ENCODE results near the gene TK1.

TK1 gene

DNA sequence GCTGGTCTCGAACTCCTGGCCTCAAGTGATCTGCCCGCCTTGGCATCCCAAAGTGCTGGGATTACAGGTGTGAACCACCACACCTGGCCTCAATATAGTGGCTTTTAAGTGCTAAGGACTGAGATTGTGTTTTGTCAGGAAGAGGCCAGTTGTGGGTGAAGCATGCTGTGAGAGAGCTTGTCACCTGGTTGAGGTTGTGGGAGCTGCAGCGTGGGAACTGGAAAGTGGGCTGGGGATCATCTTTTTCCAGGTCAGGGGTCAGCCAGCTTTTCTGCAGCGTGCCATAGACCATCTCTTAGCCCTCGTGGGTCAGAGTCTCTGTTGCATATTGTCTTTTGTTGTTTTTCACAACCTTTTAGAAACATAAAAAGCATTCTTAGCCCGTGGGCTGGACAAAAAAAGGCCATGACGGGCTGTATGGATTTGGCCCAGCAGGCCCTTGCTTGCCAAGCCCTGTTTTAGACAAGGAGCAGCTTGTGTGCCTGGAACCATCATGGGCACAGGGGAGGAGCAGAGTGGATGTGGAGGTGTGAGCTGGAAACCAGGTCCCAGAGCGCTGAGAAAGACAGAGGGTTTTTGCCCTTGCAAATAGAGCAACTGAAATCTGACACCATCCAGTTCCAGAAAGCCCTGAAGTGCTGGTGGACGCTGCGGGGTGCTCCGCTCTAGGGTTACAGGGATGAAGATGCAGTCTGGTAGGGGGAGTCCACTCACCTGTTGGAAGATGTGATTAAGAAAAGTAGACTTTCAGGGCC is 32.7 kb upstream of the TK1 start:
- DNase-seq, result no peak

DNA sequence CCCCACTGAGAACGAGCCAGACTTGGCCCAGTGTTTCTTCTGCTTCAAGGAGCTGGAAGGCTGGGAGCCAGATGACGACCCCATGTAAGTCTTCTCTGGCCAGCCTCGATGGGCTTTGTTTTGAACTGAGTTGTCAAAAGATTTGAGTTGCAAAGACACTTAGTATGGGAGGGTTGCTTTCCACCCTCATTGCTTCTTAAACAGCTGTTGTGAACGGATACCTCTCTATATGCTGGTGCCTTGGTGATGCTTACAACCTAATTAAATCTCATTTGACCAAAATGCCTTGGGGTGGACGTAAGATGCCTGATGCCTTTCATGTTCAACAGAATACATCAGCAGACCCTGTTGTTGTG is 27.8 kb upstream of the TK1 start:
- no peak for DNase-seq

DNA sequence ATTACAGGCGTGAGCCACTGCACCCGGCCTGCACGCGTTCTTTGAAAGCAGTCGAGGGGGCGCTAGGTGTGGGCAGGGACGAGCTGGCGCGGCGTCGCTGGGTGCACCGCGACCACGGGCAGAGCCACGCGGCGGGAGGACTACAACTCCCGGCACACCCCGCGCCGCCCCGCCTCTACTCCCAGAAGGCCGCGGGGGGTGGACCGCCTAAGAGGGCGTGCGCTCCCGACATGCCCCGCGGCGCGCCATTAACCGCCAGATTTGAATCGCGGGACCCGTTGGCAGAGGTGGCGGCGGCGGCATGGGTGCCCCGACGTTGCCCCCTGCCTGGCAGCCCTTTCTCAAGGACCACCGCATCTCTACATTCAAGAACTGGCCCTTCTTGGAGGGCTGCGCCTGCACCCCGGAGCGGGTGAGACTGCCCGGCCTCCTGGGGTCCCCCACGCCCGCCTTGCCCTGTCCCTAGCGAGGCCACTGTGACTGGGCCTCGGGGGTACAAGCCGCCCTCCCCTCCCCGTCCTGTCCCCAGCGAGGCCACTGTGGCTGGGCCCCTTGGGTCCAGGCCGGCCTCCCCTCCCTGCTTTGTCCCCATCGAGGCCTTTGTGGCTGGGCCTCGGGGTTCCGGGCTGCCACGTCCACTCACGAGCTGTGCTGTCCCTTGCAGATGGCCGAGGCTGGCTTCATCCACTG is 27.3 kb upstream of the TK1 start, which contains the start of gene BIRC5:
TSS of gene BIRC5 (plus strand) at position 238 of the 690 bp plus-strand sequence. CDS start at position 302, 64 bp downstream.
- DNase-seq, result peak; percentile 66

DNA sequence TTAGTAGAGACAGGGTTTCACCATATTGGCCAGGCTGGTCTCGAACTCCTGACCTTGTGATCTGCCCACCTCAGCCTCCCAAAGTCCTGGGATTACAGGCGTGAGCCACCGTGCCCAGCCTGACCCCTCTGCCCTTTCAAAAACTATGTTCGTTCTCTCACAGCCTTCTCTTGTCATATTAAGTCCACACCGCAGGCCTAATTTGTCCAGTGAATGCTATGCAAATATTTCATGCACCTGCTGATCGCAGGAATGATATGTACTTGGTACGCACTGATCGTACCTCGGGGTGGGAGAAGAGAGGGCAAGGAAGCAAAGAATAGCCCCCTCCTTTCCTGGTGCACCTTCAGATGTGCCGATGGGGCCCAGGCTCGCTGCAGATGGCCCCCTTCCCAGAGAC is 24.2 kb upstream of the TK1 start:
- DNase-seq, result no peak

DNA sequence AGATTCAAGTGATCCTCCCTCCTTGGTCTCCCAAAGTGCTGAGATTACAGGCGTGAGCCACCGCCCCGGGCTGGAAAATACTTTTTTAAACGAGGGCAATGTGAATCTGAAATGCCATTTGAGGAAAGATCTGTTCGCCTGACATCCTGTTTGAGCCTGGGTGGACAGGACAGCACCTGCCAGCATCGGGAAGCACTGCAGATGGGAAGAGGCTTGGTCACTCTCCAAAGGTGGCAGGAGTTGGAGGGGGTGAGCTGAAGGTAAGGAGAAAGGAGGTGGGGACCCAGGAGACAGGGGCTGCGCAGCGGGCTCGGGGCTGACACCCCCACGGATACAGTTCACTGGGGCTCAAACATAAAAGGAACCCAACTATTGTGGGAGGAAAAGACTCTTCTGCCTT is 23.3 kb upstream of the TK1 start:
- DNase-seq, result no peak

DNA sequence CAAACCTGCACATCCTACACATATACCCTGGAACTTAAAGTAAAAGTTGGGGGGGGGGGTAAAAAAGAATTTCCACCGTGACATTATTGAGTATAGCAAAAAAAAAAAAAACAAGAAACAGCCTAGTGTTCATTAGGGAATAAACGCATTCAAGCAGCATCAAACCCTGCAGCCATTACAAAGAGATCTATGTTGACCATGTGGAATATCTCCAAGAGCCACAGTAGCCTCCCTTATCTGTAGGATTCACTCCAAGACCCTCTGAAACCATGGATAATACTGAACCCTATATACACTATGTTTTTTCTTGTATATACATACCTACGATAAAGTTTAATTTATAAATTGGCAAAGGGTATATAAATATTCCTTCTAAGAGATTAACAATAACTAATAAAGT is 21.6 kb upstream of the TK1 start:
- no peak for DNase-seq

DNA sequence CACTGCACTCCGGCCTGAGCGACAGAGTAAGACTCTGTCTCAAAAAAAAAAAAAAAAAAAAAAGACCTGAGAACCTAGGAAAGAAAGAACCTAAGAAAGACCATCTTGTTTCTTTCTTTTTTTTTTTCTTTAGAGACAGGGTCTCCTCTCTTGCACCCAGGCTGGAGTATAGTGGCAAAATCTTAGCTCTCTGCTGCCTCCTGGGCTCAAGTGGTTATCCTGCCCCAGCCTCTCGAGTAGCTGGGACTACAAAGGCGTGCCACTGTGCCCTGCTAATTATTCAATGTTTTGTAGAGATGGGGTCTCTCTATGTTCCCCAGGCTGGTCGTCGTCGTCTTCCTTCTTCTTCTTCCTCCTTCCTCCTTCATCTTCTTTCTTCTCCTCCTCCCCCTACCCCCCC is 19.4 kb upstream of the TK1 start:
- no peak for DNase-seq

DNA sequence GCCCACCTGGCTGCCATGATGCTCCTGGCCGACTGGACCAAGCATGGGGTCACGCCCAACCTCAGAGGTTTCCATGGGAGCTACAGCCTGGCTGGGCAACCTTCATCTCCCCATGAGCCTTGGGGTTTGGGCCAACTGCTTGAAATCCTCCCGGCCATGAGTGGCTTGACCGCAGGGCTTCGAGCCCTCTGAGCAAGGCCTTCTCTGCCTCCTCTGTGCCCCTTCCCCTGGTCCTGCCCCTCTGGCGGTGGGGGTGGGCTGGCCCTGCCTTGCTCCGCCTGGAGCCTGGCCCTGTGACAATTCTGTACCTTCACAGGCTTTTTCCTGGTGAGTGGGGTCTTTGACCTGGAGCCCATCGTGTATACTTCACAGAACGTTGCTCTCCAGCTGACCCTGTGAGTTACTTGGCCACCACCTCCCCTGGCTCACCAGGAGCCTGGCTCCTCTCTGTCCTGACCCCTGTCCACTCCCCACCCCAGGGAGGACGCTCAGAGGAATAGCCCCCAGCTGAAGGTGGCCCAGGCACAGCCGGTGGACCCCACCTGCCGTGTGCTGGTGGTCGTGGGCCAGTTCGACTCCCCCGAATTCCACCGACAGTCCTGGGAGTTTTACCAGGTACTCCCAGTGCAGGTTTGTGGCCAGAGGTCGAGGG is 18.4 kb upstream of the TK1 start:
- DNase-seq, result no peak

DNA sequence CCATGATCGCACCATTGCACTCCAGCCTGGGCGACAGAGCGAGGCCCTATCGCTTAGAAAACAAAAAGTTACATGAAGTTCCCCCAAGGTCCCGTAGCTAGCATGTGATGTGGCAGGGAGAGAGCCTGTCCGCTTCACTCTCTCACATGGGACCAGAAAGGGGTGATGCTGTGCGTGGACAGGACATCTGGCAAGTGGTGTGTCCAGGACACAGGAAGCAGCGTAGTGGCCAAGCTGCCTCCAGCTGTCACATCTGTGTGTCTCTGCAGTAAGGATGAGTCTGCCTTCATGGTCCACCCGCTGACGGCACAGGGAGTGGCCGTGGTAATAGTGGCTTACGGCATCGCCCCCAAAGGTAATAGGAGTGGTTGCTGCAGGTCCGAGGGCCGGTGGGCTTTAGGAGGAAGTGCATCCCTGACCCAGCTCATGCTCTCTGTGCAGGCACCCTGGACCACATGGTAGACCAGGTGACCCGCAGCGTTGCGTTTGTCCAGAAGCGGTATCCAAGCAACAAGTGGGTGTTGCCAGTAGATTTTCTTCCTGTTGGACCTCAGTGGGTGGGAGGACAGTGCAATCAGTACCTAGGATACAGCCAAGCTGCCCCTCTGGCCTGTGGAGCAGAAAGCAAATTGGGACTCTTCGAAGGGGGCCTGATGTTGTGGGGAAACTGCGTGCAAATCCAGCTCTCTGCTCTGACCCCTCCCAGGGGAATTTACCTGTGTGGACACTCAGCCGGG is 17.7 kb upstream of the TK1 start:
- no peak for DNase-seq

DNA sequence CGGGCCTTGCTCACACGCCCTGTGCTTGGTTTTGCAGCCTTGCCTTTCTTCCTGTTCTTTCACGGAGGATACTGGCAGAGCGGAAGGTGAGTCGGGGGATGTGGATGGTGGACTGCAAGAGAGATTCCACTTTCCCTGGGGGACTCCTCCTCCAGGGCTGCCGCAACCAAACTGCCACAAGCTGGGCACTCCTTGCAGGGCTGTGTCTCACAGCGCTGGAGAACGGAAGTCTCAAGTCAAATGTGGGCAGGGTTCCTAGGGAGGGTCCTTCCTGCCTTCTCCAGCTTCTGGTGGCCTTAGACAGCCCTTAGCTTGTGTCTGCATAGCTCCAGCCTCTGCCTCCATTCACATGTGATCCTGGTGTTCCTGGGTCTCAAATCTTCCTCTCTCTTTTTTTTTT is 15.8 kb upstream of the TK1 start:
- DNase-seq, result no peak

DNA sequence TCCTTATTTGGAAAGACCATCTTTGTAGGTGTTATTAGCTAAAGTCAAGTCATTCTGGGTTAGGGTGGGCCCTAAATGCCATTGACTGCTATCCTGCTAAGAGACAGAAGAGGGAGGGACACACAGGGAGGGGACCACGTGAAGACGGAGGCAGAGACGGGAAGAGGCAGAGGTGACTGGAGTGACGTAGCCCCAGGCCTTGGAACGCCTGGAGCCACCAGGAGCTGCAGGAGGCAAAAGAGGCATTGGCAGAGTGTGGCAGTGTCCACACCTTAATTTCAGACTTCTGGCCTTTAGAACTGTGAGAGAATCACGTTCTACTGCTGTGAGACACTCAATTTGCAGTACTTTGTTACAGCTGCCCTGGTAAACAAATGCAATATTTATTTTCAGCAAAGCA is 13.6 kb upstream of the TK1 start:
- DNase-seq, result no peak

DNA sequence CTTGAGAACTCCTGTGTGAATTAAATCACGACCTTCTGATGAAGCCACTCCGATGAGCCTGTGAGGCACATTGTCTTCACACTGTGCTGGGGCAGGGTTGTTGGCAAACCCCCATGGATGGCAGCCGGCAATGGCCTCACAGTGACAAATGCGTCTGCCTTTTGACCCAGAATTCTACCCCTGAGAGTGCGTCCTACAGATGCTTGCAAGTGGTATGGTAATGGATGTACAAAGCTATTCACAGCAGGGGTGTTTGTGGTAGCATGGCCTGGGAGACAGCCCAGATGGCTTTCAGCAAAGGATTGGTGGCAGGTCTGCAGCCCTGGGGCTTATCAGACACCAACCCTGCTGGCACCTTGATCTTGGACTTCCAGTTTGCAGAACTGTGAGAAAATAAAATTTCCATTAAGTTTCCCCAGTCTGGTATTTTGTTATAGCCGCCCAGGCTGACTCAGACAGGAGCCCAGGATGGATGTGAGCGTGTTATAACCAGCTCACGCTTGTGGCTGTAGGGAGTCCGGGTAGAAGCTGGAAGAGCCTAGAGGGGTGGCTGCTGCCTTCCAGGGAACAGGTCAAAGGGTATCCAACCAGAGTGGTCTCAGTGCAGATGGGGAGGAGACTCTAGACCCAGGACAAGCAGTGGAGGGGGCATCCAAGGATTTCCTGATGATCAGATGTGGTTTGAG is 10.4 kb upstream of the TK1 start:
- DNase-seq, result no peak

DNA sequence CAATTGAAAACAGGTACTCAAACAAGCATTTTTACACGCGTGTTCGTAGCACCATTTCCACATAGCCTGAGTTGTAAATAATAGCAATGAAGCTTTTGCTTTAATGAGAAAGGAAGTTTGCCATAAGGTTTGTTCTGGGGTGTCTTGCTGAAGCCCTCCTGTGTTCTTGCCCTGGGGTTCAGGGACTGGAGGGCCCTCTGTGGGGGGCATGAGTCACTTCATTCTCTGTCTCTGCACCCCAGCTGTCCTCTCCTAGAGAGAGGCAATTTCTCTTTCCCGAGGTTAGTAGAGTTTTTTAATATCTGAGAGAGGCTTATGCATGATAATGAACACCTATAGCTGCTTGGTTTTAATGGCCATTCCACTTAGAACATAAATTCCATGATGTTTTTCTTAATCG is 9.9 kb upstream of the TK1 start:
- DNase-seq, result no peak

DNA sequence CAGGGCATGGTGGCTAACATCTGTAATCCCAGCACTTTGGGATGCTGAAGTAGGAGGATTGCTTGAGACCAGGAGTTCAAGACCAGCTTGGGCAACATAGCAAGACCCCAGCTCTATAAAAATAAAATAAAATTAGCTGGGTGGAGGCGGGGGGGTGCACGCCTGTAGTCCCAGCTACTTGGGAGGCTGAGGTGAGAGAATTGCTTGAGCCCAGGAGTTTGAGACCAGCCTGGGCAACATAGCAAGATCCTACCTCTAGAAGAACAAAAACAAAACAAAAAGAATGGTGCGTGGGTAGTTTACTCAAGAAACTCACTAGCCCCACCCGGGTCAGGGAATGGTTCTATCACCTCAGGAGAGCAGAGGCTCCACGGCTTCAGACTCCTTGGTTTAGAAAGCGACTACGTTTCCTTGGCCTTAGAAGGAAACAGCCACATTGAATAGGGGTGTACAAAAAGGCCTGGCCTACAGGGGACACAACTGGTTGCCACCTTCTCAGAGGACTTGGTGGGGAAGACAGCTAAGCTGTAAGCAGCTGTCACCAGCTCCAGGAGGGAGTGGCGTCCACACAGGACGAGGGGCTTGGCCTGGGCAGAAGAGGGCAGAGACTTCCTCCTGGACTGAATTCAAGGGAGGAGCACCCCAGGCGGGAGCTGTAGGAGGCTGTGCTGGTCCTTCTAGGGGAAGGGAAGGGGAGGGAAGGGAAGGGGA is 716 bp downstream of the TK1 start:
- peak; percentile 30 for DNase-seq

DNA sequence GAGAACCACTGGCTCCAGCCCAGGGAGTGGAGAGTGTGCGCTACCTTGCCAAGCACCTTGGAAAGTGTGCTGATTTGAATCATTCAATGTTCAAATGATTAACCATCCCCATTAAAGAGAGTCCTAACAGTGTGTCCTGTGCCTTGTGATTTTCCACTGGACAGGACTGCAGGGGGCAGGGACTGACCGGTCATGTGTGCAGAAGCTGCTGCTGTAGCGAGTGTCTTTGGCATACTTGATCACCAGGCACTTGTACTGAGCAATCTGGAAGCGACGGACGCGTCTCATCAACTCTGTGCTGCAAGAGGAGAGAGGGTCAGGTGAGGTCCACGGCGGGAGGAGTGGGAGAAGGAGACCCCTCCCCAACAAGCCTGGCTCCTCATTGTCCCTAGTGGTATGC is 2.0 kb downstream of the TK1 start:
- DNase-seq, result no peak

DNA sequence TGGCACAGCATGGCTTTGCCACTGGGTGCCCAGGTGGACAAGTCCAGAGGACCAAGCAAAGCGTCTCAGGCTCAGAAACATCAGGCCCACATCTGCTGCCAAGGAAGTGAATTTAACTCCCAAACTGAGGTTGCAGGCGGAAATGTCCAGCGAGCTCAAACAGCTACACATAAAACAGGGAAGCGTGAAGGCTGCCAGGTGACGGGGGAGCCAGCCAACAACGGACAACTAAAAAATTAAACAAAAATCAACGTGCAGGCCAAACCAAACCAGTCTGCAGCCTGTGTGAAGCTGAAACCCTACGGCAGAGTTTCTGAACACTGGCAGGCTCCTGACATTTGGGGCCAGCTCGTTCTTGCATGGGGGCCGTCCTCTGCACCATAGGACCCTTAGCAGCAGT is 2.5 kb downstream of the TK1 start:
- no peak for DNase-seq

DNA sequence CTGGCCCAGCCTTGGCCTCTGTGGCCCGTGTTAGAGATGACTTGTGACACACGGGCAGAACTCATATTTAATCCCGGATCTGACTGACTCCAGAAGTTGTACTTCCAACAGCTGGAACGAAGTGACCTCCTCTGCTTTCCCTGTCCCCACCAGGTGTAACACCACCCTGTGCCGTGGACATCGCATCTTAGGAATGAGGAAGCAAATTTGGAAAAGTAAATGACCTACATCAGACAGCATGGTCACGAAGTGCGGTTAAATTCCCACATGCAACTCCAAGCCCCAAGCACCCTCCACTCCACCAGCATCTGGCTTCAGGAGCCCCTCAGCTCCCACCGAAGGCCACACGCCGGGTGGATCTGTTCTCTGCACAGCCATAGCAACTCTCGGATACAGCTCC is 2.9 kb downstream of the TK1 start:
- no peak for DNase-seq

DNA sequence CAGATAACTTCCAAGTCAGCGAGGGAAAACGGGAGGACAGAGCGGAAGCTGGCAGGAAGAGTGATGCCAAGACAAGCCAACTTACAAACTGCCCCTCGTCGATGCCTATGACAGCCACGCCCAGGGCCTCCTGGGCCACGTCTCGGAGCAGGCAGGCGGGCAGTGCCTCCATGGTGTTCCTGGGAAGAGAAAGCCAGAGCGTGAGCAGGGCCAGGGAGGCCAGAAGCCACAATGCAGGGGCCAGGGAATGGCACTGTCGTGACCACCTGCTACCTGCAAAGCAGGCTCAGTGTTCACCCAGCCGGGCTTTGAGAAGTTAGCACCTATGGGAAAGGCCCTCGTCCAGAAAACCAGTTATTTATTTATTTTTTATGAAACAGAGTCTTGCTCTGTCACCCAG is 4.3 kb downstream of the TK1 start:
- no peak for DNase-seq

DNA sequence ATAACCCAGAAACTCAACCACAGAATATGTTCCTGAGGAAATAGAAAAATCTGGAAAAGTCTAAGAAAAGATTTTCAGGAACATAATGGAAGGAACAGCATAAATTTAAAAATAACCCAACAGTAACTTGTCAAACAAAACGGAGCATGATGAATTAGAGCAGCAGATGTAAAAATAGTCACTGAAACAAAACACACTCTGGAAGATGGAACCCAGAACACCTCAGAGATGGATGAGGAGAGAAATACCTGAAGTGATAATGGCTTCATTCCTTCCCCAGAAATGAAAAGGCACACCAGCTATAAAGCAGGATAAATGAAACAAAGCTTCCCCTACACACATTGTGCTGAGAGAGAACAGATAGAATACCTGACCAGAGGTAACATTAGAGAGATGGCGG is 6.3 kb downstream of the TK1 start:
- no peak for DNase-seq

DNA sequence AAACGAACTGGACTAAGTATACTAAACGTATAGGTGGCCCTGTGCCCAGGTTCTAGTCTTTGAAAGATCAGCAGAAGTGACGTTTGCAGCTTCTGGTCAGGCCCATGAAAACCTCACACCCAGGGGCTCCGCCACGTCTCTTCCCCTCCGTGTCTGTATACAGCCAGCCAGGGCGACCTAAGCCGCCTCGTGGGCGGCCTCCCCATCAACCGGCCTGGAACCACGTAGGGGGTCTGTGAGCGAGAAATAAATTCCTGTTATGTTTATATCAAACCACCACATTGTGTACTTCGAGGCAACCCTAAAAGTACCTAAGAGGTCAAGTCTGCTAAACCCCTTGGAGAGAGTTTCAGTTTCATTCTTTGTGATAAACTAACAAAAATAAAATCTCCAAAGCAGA is 6.8 kb downstream of the TK1 start:
- DNase-seq, result no peak

DNA sequence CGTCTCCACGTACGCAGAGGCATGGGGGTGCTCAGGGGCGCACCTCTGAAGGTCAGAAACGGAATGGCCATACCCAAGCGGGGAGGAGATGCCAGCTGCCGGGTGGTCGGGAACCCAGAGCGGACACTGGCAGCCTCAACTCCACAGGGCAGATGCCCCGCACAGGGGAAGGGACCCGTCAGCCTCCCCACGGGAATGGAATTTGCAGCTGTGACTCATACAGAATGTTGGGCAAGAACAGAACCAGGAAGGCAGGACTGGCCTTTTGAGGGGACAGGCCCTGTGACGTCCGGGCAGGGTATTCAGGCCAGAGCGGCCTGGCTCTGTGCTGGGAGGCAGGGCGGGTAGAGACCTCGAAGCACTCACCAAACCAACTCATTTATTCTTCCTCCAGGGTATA is 7.5 kb downstream of the TK1 start:
- no peak for DNase-seq

DNA sequence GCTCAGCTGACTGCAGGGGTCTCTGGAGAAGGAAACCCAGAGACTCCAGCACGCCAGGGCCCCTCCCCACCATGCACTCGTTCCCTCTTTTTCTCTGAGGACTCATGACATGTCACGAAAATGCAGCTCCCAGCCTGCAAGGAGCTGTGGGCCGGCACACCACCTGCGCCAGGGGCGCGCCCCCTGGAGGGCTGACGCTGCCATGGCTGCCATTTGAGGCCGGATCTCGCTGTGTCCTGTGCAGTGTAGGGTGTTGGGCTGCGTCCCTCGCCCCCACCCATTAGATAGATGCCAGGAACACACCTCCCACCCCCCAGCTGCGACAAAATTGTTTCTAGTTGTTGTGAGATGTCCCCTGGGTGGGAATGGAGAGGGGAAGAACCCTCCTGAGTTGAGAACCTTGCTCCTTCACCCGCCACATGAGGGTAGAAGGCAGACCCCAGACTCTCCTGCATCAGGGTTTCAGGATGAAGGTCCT is 10.3 kb downstream of the TK1 start:
- no peak for DNase-seq

All from GF-D8 (cell line).